Thyroid gland (tissue), 4 donors: ENCODE results near the gene ANKRD40CL. TPM values are rescaled to one million over a fixed set of nuclear protein-coding genes. Genes with fewer than 3 reads are reported as not detected.

Experiments
- DNase-seq, 2 donors: peaks; one replicate each; pipeline ENCODE4 v3.0.0-alpha.2; 2019
- H3K27ac ChIP-seq, 3 donors: fragments of 200-600 bp; sonication (generic); 1 replicate in 2 of 3; 2 replicates in 1 of 3; pipeline ENCODE4 v1.5.1; 2016 to 2019; ENCODE audit warnings: mild to moderate bottlenecking in 1 of 3, moderate library complexity in 1 of 3
- H3K27me3 ChIP-seq: fragments of 200-600 bp; sonication (generic); one replicate; pipeline ENCODE4 v1.5.1; 2019
- H3K36me3 ChIP-seq, 2 donors: fragments of 200-600 bp; sonication (generic); one replicate each; pipeline ENCODE4 v1.5.1; 2016 to 2019
- H3K4me1 ChIP-seq, 2 donors: fragments of 200-600 bp; sonication (generic); one replicate each; pipeline ENCODE4 v1.5.1; 2017 to 2019
- H3K4me3 ChIP-seq, 3 donors: fragments of 200-600 bp; sonication (generic); replicated peaks in 1 of 3; 1 replicate in 2 of 3; 2 replicates in 1 of 3; pipeline ENCODE4 v1.5.1; 2016; ENCODE audit warnings: mild to moderate bottlenecking in 1 of 3
- H3K9me3 ChIP-seq: fragments of 200-600 bp; sonication (generic); one replicate; pipeline ENCODE4 v1.5.1; 2017
- CTCF ChIP-seq, 6 experiments: fragments of 200-600 bp in 3 of 6; fragments of 450-650 bp in 3 of 6; sonication (generic) in 3 of 6; IDR thresholded peaks; one replicate each; pipeline ENCODE4 v1.5.1; 2016 to 2019; ENCODE audit warnings: antibody characterized with exemption in 6 of 6, mild to moderate bottlenecking in 2 of 6, inconsistent platforms in 1 of 6, moderate library complexity in 1 of 6
- POLR2A ChIP-seq, 2 donors: fragments of 450-650 bp; IDR thresholded peaks; one replicate each; pipeline ENCODE4 v1.6.1; 2017; ENCODE audit warnings: antibody characterized with exemption in 2 of 2, mild to moderate bottlenecking in 2 of 2, moderate library complexity in 1 of 2
- WGBS, 2 donors: methylation state at CpG; one replicate each; pipeline ENCODE4 v1.1.5; 2017; 5-methylcytosine and 5-hydroxymethylcytosine counted together
- intact Hi-C: fragments of 100-400 bp; cut with DNase I; formaldehyde crosslinking; loops from one replicate; pipeline ENCODE4 v1.15.1; 2023
- total RNA-seq, 4 donors: library from RNA; depleted of rRNA; stranded (reverse); fragments of >200 nt; gene quantifications; one replicate each; pipeline ENCODE4 v1.2.3, GENCODE V29; 2016

ANKRD40CL gene
- total RNA-seq, 4 donors from 2014 or later, result not detected

GRCh38 chr17:50768346-50768761 is 1.0 kb upstream of the ANKRD40CL start:
- Histone ChIP-seq H3K27me3 (no peaks in the 10 kb centered on the region), H3K36me3 (no peaks in the 10 kb centered on the region), H3K27ac (no peak overlapping the region), H3K4me1 (peaks cover 0 to 15% of the 10 kb centered on the region in 2 donors), H3K4me3 (no peak overlapping the region), H3K9me3 (no peaks in the 10 kb centered on the region)
- DNase-seq, result no peak
- WGBS, 2 donors, result 79 to 93% methylated on average over 7 of the region's 7 CpGs
- TF ChIP-seq POLR2A (IDR thresholded peaks at IDR 0.05), result no peak
- no peak for TF ChIP-seq CTCF (IDR thresholded peaks at IDR 0.05)
- intact Hi-C loops, result no loop called here

GRCh38 chr17:50767030-50767429 is 288 bp downstream of the ANKRD40CL start:
- WGBS, 2 donors, result 83 to 84% methylated on average over 7 of the region's 7 CpGs
- intact Hi-C loops, result no loop called here
- H3K27ac ChIP-seq, result no peak overlapping the region
- DNase-seq, result no peak
- no peak for TF ChIP-seq CTCF (IDR thresholded peaks at IDR 0.05)
- no peak for TF ChIP-seq POLR2A (IDR thresholded peaks at IDR 0.05)
- peaks cover 0 to 15% of the 10 kb centered on the region in 2 donors for H3K4me1 ChIP-seq
- no peaks in the 10 kb centered on the region for H3K27me3 ChIP-seq
- no peak overlapping the region for H3K4me3 ChIP-seq
- no peaks in the 10 kb centered on the region for H3K36me3 ChIP-seq
- no peaks in the 10 kb centered on the region for H3K9me3 ChIP-seq

- DNase-seq, result no peak
- Histone ChIP-seq H3K9me3 (no peaks in the 10 kb centered on the region), H3K36me3 (no peaks in the 10 kb centered on the region), H3K27ac (no peak overlapping the region), H3K4me3 (no peak overlapping the region), H3K27me3 (no peaks in the 10 kb centered on the region), H3K4me1 (peaks cover 0 to 15% of the 10 kb centered on the region in 2 donors)
- 88 to 89% methylated on average over 10 of the region's 10 CpGs for WGBS, 2 donors
- intact Hi-C loops, result no loop called here
- no peak for TF ChIP-seq CTCF (IDR thresholded peaks at IDR 0.05)
- no peak for TF ChIP-seq POLR2A (IDR thresholded peaks at IDR 0.05)
Observed at GRCh38 chr17:50766222-50767023, 895 bp downstream of the ANKRD40CL start.

GRCh38 chr17:50765454-50766221 is 1.7 kb downstream of the ANKRD40CL start:
- H3K36me3 ChIP-seq, result no peaks in the 10 kb centered on the region
- TF ChIP-seq CTCF (IDR thresholded peaks at IDR 0.05) (no peak), POLR2A (IDR thresholded peaks at IDR 0.05) (no peak)
- H3K9me3 ChIP-seq, result no peaks in the 10 kb centered on the region
- no peak overlapping the region for H3K27ac ChIP-seq
- peaks cover 0 to 15% of the 10 kb centered on the region in 2 donors for H3K4me1 ChIP-seq
- no peak overlapping the region for H3K4me3 ChIP-seq
- no peaks in the 10 kb centered on the region for H3K27me3 ChIP-seq
- intact Hi-C loops, result no loop called here
- no peak for DNase-seq
- 57 to 81% methylated on average over 8 to 9 of the region's 9 CpGs for WGBS, 2 donors

- Histone ChIP-seq H3K4me3 (no peak overlapping the region), H3K36me3 (no peaks in the 10 kb centered on the region), H3K4me1 (peaks cover 0 to 15% of the 10 kb centered on the region in 2 donors), H3K27me3 (no peaks in the 10 kb centered on the region), H3K9me3 (no peaks in the 10 kb centered on the region), H3K27ac (no peak overlapping the region)
- TF ChIP-seq CTCF (IDR thresholded peaks at IDR 0.05) (no peak), POLR2A (IDR thresholded peaks at IDR 0.05) (no peak)
- DNase-seq, result no peak
- intact Hi-C loops, result no loop called here
- 69 to 72% methylated on average over 2 of the region's 2 CpGs for whole genome bisulfite sequencing, 2 donors
Observed at GRCh38 chr17:50764734-50765149, 2.6 kb downstream of the ANKRD40CL start.
